Right lobe of liver (tissue), 4 donors: ENCODE data around the gene LRP11.

Experiments used
- POLR2A ChIP-seq: fragments of 450-650 bp; IDR thresholded peaks from one replicate; pipeline ENCODE4 v1.6.1; 2017; ENCODE audit warnings: antibody characterized with exemption, mild to moderate bottlenecking
- TF ChIP-seq, protein P1 (sequence below), 4 donors: fragments of 200-600 bp in 3 of 4; fragments of 450-650 bp in 1 of 4; IDR thresholded peaks; one replicate each; pipeline versions ENCODE4 v1.5.1 to v1.8.0; 2016 to 2022; ENCODE audit warnings: antibody characterized with exemption in 4 of 4, mild to moderate bottlenecking in 2 of 4
- donor health status: DM: no; HTN: no; CAD: no.
- donor health status: DM: no; HTN: no; CAD: no.
- donor health status: DM: no; HTN: yes; CAD: no.

- TF ChIP-seq, protein P1, sequence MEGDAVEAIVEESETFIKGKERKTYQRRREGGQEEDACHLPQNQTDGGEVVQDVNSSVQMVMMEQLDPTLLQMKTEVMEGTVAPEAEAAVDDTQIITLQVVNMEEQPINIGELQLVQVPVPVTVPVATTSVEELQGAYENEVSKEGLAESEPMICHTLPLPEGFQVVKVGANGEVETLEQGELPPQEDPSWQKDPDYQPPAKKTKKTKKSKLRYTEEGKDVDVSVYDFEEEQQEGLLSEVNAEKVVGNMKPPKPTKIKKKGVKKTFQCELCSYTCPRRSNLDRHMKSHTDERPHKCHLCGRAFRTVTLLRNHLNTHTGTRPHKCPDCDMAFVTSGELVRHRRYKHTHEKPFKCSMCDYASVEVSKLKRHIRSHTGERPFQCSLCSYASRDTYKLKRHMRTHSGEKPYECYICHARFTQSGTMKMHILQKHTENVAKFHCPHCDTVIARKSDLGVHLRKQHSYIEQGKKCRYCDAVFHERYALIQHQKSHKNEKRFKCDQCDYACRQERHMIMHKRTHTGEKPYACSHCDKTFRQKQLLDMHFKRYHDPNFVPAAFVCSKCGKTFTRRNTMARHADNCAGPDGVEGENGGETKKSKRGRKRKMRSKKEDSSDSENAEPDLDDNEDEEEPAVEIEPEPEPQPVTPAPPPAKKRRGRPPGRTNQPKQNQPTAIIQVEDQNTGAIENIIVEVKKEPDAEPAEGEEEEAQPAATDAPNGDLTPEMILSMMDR (IDR thresholded peaks at IDR 0.05), result no peak
- TF ChIP-seq POLR2A, result no peak
These were observed 94.5 kb downstream of the LRP11 start for GRCh38 chr6:149769676-149770075.
